K562 (cell line): ENCODE results near the gene CDC20. TPM values are rescaled to one million over a fixed set of nuclear protein-coding genes. Genes with fewer than 3 reads are reported as not detected.
A peak's percentile ranks its signal among the peaks of the same experiment; 100 is the strongest.

Experiments
- ARID3B ChIP-seq: fragments of 250-450 bp; sonication (Bioruptor Pico); IDR thresholded peaks from 2 replicates; pipeline ENCODE4 v1.4.0; 2020; ENCODE audit warnings: borderline replicate concordance
- ATF2 ChIP-seq: sonication (generic); formaldehyde crosslinking; IDR thresholded peaks from 2 replicates; pipeline ENCODE4 v1.8.1; 2022; ENCODE audit warnings: missing genetic modification reagents
- BRCA1 ChIP-seq, 2 experiments: fragments of 450-650 bp in 1 of 2; sonication (generic) in 1 of 2; formaldehyde crosslinking in 1 of 2; IDR thresholded peaks; 2 replicates each; pipeline versions ENCODE4 v1.5.0 to v1.6.1; 2017 to 2020; ENCODE audit warnings: mild to moderate bottlenecking in 1 of 2, missing genetic modification reagents in 1 of 2
- CREB1 ChIP-seq, 2 experiments: sonication (generic) in 1 of 2; formaldehyde crosslinking in 1 of 2; IDR thresholded peaks; 2 replicates each; pipeline versions ENCODE4 v1.6.1 to v1.8.0; 2012 to 2022; ENCODE audit warnings: inconsistent platforms in 1 of 2, mild to moderate bottlenecking in 1 of 2, missing genetic modification reagents in 1 of 2, moderate library complexity in 1 of 2
- FOXO4 ChIP-seq: fragments of 450-650 bp; formaldehyde crosslinking; IDR thresholded peaks from 2 replicates; pipeline ENCODE4 v1.4.0; 2020; ENCODE audit warnings: mild to moderate bottlenecking, moderate library complexity
- HLTF ChIP-seq: fragments of 450-650 bp; IDR thresholded peaks from 2 replicates; pipeline ENCODE4 v1.6.1; 2016
- KAT2B ChIP-seq: IDR thresholded peaks from one replicate; pipeline ENCODE4 v1.6.1; 2012; ENCODE audit warnings: low read depth, mild to moderate bottlenecking, control low read depth, inconsistent platforms, low read length, moderate library complexity
- MAFG ChIP-seq: fragments of 450-650 bp; conservative IDR thresholded peaks from 2 replicates; pipeline ENCODE4 v1.6.1; 2016; ENCODE audit warnings: missing genetic modification characterization, missing compliant biosample characterization
- NR4A1 ChIP-seq, 2 experiments: fragments of 250-450 bp in 1 of 2; fragments of 450-650 bp in 1 of 2; sonication (Bioruptor Pico) in 1 of 2; IDR thresholded peaks; 2 replicates each; pipeline versions ENCODE4 v1.4.0 to v1.6.1; 2016 to 2020; ENCODE audit warnings: mild to moderate bottlenecking in 2 of 2, missing compliant biosample characterization in 1 of 2, missing genetic modification characterization in 1 of 2, moderate library complexity in 1 of 2
- RBM25 ChIP-seq: fragments of 200-400 bp; formaldehyde crosslinking; IDR thresholded peaks from 2 replicates; pipeline ENCODE4 v1.6.1; 2018; ENCODE audit warnings: low read length, low read depth, moderate library complexity; ENCODE audit not compliant: severe bottlenecking
- SLC30A9 ChIP-seq: fragments of 250-450 bp; sonication (Bioruptor Pico); IDR thresholded peaks from 2 replicates; pipeline ENCODE4 v1.8.0; 2022; ENCODE audit warnings: mild to moderate bottlenecking, moderate library complexity
- ZNF518B ChIP-seq: fragments of 250-450 bp; sonication (Bioruptor Pico); IDR thresholded peaks from 2 replicates; pipeline ENCODE4 v1.5.0; 2021; ENCODE audit warnings: mild to moderate bottlenecking, moderate library complexity
- polyA plus RNA-seq, 8 experiments: library from polyadenylated mRNA; depleted of rRNA in 4 of 8; stranded (reverse) in 5 of 8; unstranded in 3 of 8; fragments of >200 nt; fragmentation: Nextera tagmentation in 2 of 8; fragmentation: Illumina TruSeq in 1 of 8; extraction: Ambion mirVana in 2 of 8; extraction: Trizol in 1 of 8; gene quantifications; 2 replicates each; pipeline versions ENCODE4 v1.2.1 to v1.2.3, GENCODE V29; 2011 to 2014; ENCODE audit warnings: inconsistent platforms in 1 of 8, missing spikeins in 1 of 8
- total RNA-seq, 7 experiments: library from RNA; depleted of rRNA in 6 of 7; stranded (reverse); fragments of >200 nt in 6 of 7; fragmentation: Illumina TruSeq in 2 of 7; extraction: Trizol in 2 of 7; gene quantifications; 2 replicates each; pipeline versions ENCODE4 v1.2.1 to v1.2.3, GENCODE V29; 2011 to 2021; ENCODE audit warnings: low replicate concordance in 1 of 7

The CDC20 gene
- total and polyA plus RNA-seq, 9 of the 15 experiments (the other 6 are each of a cell fraction or from before 2014, with no cell fraction given) = 45.2 to 224 (median 121) TPM

GRCh38 chr1:43327549-43328292, 31.1 kb upstream of the CDC20 start (continued):
- TF ChIP-seq FOXO4 (CRISPR knock-in tag) (no peak), BRCA1 (IDR thresholded peaks at IDR 0.05) (no peak), BRCA1 (CRISPR knock-in tag; IDR thresholded peaks at IDR 0.05) (no peak), RBM25 (peak; percentile 79), KAT2B (no peak), ARID3B (CRISPR knock-in tag) (no peak), MAFG (tag) (no peak), ZNF518B (CRISPR knock-in tag) (no peak), HLTF (no peak), ATF2 (CRISPR knock-in tag) (no peak), CREB1 (IDR thresholded peaks at IDR 0.05) (no peak), CREB1 (CRISPR knock-in tag; IDR thresholded peaks at IDR 0.05) (no peak), NR4A1 (CRISPR knock-in tag; IDR thresholded peaks at IDR 0.05) (no peak), NR4A1 (tag; IDR thresholded peaks at IDR 0.05) (no peak), SLC30A9 (no peak)
